HepG2 (cell line): ENCODE data around the gene RRAS. TPM values are rescaled to one million over a fixed set of nuclear protein-coding genes. Genes with fewer than 3 reads are reported as not detected.

ENCODE experiments used
- BRCA1 ChIP-seq: sonication (generic); formaldehyde crosslinking; IDR thresholded peaks from 2 replicates; pipeline ENCODE4 v1.4.0; 2020; ENCODE audit warnings: missing genetic modification reagents
- FOSL1 ChIP-seq: sonication (generic); formaldehyde crosslinking; IDR thresholded peaks from 2 replicates; pipeline ENCODE4 v1.9.0; 2021; ENCODE audit warnings: missing genetic modification reagents, borderline replicate concordance
- HMG20B ChIP-seq: conservative IDR thresholded peaks from 2 replicates; pipeline ENCODE4 v1.6.1; 2016; ENCODE audit warnings: missing genetic modification reagents, missing compliant biosample characterization
- HOXA3 ChIP-seq: sonication (generic); formaldehyde crosslinking; IDR thresholded peaks from 2 replicates; pipeline ENCODE4 v1.5.0; 2020; ENCODE audit warnings: missing genetic modification reagents
- NFYB ChIP-seq: sonication (generic); formaldehyde crosslinking; IDR thresholded peaks from 2 replicates; pipeline ENCODE4 v1.4.0; 2020; ENCODE audit warnings: missing genetic modification reagents
- ONECUT2 ChIP-seq: sonication (generic); formaldehyde crosslinking; IDR thresholded peaks from 2 replicates; pipeline ENCODE4 v1.4.0; 2020; ENCODE audit warnings: missing genetic modification reagents
- PHB2 ChIP-seq: fragments of 450-650 bp; IDR thresholded peaks from 2 replicates; pipeline ENCODE4 v1.6.1; 2018; ENCODE audit not compliant: partially characterized antibody
- RBM22 ChIP-seq: fragments of 200-400 bp; formaldehyde crosslinking; optimal IDR thresholded peaks from 2 replicates; pipeline ENCODE3; 2017; ENCODE audit warnings: mild to moderate bottlenecking, low read length, moderate library complexity
- REXO4 ChIP-seq: sonication (generic); formaldehyde crosslinking; IDR thresholded peaks from 2 replicates; pipeline ENCODE4 v1.8.0; 2022; ENCODE audit warnings: missing genetic modification reagents, mild to moderate bottlenecking, borderline replicate concordance
- RFXANK ChIP-seq: IDR thresholded peaks from 2 replicates; pipeline ENCODE4 v1.6.1; 2016
- SAFB2 ChIP-seq: sonication (generic); formaldehyde crosslinking; IDR thresholded peaks from 2 replicates; pipeline ENCODE4 v1.5.1; 2020; ENCODE audit warnings: missing genetic modification reagents, low read depth, mild to moderate bottlenecking, borderline replicate concordance
- SALL2 ChIP-seq: sonication (generic); formaldehyde crosslinking; IDR thresholded peaks from 2 replicates; pipeline ENCODE4 v1.8.1; 2023; ENCODE audit warnings: mild to moderate bottlenecking, missing genetic modification reagents, inconsistent platforms
- TBX2 ChIP-seq: sonication (generic); formaldehyde crosslinking; IDR thresholded peaks from 2 replicates; pipeline ENCODE4 v1.5.0; 2020; ENCODE audit warnings: missing genetic modification reagents, mild to moderate bottlenecking, borderline replicate concordance
- TCF7L2 ChIP-seq: IDR thresholded peaks from 2 replicates; pipeline ENCODE4 v1.6.1; 2011; ENCODE audit warnings: mild to moderate bottlenecking, low read depth, low read length, moderate library complexity
- THAP11 ChIP-seq: IDR thresholded peaks from 2 replicates; pipeline ENCODE4 v1.6.1; 2016; ENCODE audit warnings: missing biosample characterization, missing genetic modification reagents
- ZFY ChIP-seq: sonication (generic); formaldehyde crosslinking; IDR thresholded peaks from 2 replicates; pipeline ENCODE4 v1.4.0; 2020; ENCODE audit warnings: missing genetic modification reagents
- ZKSCAN1 ChIP-seq: fragments of 150-350 bp; IDR thresholded peaks from 2 replicates; pipeline ENCODE4 v1.6.1; 2014; ENCODE audit warnings: low read length
- ZKSCAN8 ChIP-seq: IDR thresholded peaks from 2 replicates; pipeline ENCODE4 v1.6.1; 2016; ENCODE audit warnings: borderline replicate concordance, missing genetic modification reagents, missing compliant biosample characterization
- ZNF12 ChIP-seq: sonication (generic); formaldehyde crosslinking; IDR thresholded peaks from 2 replicates; pipeline ENCODE4 v1.5.0; 2020; ENCODE audit warnings: missing genetic modification reagents
- ZNF549 ChIP-seq: sonication (generic); formaldehyde crosslinking; IDR thresholded peaks from 2 replicates; pipeline ENCODE4 v1.5.0; 2020; ENCODE audit warnings: missing genetic modification reagents
- ZNF564 ChIP-seq: sonication (generic); formaldehyde crosslinking; IDR thresholded peaks from 2 replicates; pipeline ENCODE4 v1.8.1; 2023; ENCODE audit warnings: mild to moderate bottlenecking, missing genetic modification reagents
- ZNF737 ChIP-seq: sonication (generic); formaldehyde crosslinking; IDR thresholded peaks from 2 replicates; pipeline ENCODE4 v1.5.0; 2020; ENCODE audit warnings: missing genetic modification reagents, mild to moderate bottlenecking, borderline replicate concordance
- ZNF773 ChIP-seq: sonication (generic); formaldehyde crosslinking; IDR thresholded peaks from 2 replicates; pipeline ENCODE4 v1.4.0; 2020; ENCODE audit warnings: missing genetic modification reagents, borderline replicate concordance
- polyA plus RNA-seq, 8 experiments: library from polyadenylated mRNA; depleted of rRNA in 3 of 8; stranded (reverse) in 7 of 8; unstranded in 1 of 8; fragments of >200 nt; fragmentation: Illumina TruSeq in 4 of 8; extraction: Trizol in 4 of 8; gene quantifications; 2 replicates each; pipeline versions ENCODE4 v1.2.1 to v1.2.3, GENCODE V29; 2011 to 2016; ENCODE audit warnings: low read depth in 4 of 8, missing spikeins in 1 of 8, mixed read lengths in 1 of 8; ENCODE audit not compliant: insufficient read depth in 1 of 8
- total RNA-seq, 5 experiments: library from RNA; depleted of rRNA; stranded (reverse); fragments of >200 nt; fragmentation: Illumina TruSeq; extraction: Trizol; gene quantifications; 2 replicates each; pipeline ENCODE4 v1.2.3, GENCODE V29; 2016; ENCODE audit warnings: low read depth in 1 of 5
- TF ChIP-seq, protein P1 (sequence below): sonication (generic); formaldehyde crosslinking; IDR thresholded peaks from 2 replicates; pipeline ENCODE4 v1.4.0; 2020; ENCODE audit warnings: mild to moderate bottlenecking, missing genetic modification reagents
- TF ChIP-seq, protein P2 (sequence below), 2 experiments: fragments of 450-650 bp in 1 of 2; sonication (generic) in 1 of 2; formaldehyde crosslinking; IDR thresholded peaks; 2 replicates each; pipeline versions ENCODE4 v1.5.0 to v1.8.0; 2020 to 2022; ENCODE audit warnings: mild to moderate bottlenecking in 1 of 2, missing genetic modification reagents in 1 of 2
- TF ChIP-seq, protein P3 (sequence below): sonication (generic); formaldehyde crosslinking; IDR thresholded peaks from 2 replicates; pipeline ENCODE4 v1.4.0; 2020; ENCODE audit warnings: mild to moderate bottlenecking, missing genetic modification reagents

RRAS gene
- total and polyA plus RNA-seq, 2 of the 13 experiments (the other 11 are each of a cell fraction or from before 2014, with no cell fraction given): 1.5 to 12.0 TPM

DNA sequence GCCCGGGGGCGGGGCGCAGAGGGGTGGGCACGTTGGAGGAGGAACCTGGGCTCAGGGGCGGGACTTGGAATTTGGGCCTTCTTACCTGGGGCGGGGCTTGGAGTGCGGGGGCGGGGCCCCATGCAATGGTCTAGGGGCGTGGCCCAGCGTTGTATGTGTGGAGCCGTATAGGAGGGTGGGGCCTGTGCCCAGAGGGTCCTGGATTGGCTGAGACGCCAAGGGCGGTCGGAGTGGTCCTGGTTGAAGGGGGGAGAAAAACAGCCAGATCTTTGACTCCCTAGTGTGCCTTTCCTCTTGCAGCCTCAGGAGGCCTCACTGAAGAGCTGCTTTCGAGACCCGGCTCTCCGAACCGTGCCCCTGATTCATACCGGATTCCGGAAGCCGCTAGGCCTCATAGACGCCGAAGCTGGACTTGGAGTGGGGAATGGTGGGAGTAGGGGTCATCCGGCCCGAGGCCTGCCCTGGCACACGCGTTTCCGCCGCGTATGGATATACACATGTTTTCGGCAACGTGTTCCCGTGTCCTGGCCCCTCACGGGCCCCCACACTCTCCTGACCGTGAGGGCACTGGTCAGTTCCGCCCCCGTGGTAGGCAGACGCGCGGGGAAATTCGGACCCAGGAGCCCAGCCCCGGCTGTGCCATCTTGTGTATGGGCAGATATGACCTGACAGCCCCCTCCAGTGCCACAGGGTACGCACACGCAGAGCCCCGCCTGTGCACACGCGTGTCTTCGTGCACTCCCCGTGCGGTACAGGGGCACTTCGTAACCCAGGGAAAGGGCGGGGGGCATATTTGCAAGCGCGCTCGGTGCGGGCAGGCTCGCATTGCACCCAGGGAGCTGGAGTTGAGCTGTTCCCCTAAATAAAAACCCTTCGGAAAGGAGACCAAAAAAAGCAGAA lies 49.6 kb downstream of the RRAS start (continued):
- TF ChIP-seq ONECUT2 (CRISPR knock-in tag) (no peak), ZNF12 (CRISPR knock-in tag) (no peak), FOSL1 (CRISPR knock-in tag) (no peak), ZNF773 (CRISPR knock-in tag) (no peak), ZFY (CRISPR knock-in tag) (peak; percentile 91), RBM22 (peak; percentile 70), REXO4 (CRISPR knock-in tag) (no peak), RFXANK (no peak), THAP11 (no peak; the same call in 1 of the 2 replicates), ZKSCAN1 (no peak), ZNF737 (CRISPR knock-in tag) (no peak), NFYB (CRISPR knock-in tag) (peak; percentile 72), ZKSCAN8 (CRISPR knock-in tag) (no peak), BRCA1 (CRISPR knock-in tag) (no peak), PHB2 (no peak), TCF7L2 (no peak), HOXA3 (peak; percentile 74), ZNF564 (no peak), HMG20B (CRISPR knock-in tag) (no peak), TBX2 (CRISPR knock-in tag) (peak; percentile 54; the same call in 1 of the 2 replicates), SAFB2 (CRISPR knock-in tag) (0 out of 2 replicates have a peak, but pooled peaks have one; percentile 47), ZNF549 (CRISPR knock-in tag) (no peak), SALL2 (CRISPR knock-in tag) (no peak)
- TF ChIP-seq, protein P1, sequence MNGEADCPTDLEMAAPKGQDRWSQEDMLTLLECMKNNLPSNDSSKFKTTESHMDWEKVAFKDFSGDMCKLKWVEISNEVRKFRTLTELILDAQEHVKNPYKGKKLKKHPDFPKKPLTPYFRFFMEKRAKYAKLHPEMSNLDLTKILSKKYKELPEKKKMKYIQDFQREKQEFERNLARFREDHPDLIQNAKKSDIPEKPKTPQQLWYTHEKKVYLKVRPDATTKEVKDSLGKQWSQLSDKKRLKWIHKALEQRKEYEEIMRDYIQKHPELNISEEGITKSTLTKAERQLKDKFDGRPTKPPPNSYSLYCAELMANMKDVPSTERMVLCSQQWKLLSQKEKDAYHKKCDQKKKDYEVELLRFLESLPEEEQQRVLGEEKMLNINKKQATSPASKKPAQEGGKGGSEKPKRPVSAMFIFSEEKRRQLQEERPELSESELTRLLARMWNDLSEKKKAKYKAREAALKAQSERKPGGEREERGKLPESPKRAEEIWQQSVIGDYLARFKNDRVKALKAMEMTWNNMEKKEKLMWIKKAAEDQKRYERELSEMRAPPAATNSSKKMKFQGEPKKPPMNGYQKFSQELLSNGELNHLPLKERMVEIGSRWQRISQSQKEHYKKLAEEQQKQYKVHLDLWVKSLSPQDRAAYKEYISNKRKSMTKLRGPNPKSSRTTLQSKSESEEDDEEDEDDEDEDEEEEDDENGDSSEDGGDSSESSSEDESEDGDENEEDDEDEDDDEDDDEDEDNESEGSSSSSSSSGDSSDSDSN: peak; percentile 62
- TF ChIP-seq, protein P2, sequence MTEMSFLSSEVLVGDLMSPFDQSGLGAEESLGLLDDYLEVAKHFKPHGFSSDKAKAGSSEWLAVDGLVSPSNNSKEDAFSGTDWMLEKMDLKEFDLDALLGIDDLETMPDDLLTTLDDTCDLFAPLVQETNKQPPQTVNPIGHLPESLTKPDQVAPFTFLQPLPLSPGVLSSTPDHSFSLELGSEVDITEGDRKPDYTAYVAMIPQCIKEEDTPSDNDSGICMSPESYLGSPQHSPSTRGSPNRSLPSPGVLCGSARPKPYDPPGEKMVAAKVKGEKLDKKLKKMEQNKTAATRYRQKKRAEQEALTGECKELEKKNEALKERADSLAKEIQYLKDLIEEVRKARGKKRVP (CRISPR knock-in tag; IDR thresholded peaks at IDR 0.05): no peak
- TF ChIP-seq, protein P3, sequence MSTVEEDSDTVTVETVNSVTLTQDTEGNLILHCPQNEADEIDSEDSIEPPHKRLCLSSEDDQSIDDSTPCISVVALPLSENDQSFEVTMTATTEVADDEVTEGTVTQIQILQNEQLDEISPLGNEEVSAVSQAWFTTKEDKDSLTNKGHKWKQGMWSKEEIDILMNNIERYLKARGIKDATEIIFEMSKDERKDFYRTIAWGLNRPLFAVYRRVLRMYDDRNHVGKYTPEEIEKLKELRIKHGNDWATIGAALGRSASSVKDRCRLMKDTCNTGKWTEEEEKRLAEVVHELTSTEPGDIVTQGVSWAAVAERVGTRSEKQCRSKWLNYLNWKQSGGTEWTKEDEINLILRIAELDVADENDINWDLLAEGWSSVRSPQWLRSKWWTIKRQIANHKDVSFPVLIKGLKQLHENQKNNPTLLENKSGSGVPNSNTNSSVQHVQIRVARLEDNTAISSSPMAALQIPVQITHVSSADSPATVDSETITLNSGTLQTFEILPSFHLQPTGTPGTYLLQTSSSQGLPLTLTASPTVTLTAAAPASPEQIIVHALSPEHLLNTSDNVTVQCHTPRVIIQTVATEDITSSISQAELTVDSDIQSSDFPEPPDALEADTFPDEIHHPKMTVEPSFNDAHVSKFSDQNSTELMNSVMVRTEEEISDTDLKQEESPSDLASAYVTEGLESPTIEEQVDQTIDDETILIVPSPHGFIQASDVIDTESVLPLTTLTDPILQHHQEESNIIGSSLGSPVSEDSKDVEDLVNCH (CRISPR knock-in tag): no peak
